AG04449 (cell line): ENCODE measurements around the gene PCBD1.

Source experiments
- CTCF ChIA-PET: fragments of 350-600 bp; formaldehyde crosslinking; extraction: SDS; loops from one replicate; lab custom pipeline; 2021; ENCODE audit warnings: antibody characterized with exemption; lab: Yijun Ruan, JAX
- POLR2A ChIA-PET: fragments of 400-600, 350-600 bp; formaldehyde crosslinking; extraction: SDS; loops from one replicate; lab custom pipeline; 2020; ENCODE audit warnings: antibody characterized with exemption, inconsistent platforms; lab: Yijun Ruan, JAX
- DNase-seq: peaks from one replicate; pipeline ENCODE4 v3.0.0-alpha.2; 2010; ENCODE audit warnings: low read depth, low spot score
- H3K4me3 ChIP-seq: 2 replicates; pipeline ENCODE4 v1.5.1; 2011; ENCODE audit warnings: low read depth, mild to moderate bottlenecking, control low read depth, low read length
- CTCF ChIP-seq: IDR thresholded peaks from one replicate; pipeline ENCODE4 v1.5.1; 2011; ENCODE audit warnings: mild to moderate bottlenecking, moderate library complexity, low read length, control low read depth, inconsistent platforms; ENCODE audit not compliant: insufficient read depth; ENCODE audit errors: missing control alignments

The PCBD1 gene

DNA sequence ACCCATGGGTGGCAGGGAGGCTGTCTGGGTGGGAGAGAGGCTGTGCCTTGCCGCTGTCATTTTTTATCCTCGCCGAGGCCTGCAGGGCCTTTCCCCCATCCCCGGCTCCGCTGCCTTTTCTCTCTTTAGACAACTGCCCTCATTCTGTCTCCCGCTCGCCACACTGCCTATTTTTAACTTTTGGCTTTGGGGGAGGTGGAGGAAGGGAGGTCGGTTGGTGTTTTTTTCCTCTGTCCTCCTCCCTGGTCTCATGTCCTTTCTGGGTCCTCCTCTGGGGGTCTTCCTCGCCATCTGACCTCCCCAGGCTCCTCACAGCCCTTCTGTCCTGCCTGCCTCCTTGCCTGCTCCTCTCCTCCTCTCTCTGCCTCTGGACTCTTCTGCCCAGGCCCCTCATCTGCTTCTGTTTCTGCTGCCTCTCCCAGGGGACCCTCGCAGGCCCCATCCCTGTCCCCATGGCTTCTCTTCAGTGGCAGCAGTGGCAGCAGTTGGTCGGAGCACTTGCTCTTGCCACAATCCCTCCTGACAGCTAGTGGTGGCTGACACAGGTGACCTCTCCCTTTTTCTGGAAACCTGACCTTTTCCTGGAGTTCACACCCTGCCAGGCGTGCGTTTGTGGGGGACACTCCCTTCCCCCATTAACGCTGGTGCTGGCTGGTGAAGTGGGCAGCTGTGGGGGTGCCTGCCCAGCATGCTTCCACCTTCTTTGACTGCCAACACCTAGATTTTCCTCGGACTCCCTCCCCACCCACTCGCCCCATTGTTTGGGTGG lies 19.5 kb upstream of the PCBD1 start:
- no peak for TF ChIP-seq CTCF
- POLR2A ChIA-PET = no interaction called here
- CTCF ChIA-PET = interaction anchor here (1.2 to 1.3 kb wide), 2 partner anchors 18 to 22 kb away, joined by 3 to 5 read pairs; no protein-coding TSS in a partner anchor
- no peak for DNase-seq
- no peak overlapping the region for H3K4me3 ChIP-seq

- H3K4me3 ChIP-seq = no peak overlapping the region
- TF ChIP-seq CTCF = no peak
- POLR2A ChIA-PET = no interaction called here
- no peak for DNase-seq
- CTCF ChIA-PET = interaction anchor here (1.3 kb wide), 1 partner anchor 23 kb away, joined by 3 read pairs; no protein-coding TSS in a partner anchor
These were observed 18.7 kb upstream of the PCBD1 start for GRCh38 chr10:70906953-70907636.

DNA sequence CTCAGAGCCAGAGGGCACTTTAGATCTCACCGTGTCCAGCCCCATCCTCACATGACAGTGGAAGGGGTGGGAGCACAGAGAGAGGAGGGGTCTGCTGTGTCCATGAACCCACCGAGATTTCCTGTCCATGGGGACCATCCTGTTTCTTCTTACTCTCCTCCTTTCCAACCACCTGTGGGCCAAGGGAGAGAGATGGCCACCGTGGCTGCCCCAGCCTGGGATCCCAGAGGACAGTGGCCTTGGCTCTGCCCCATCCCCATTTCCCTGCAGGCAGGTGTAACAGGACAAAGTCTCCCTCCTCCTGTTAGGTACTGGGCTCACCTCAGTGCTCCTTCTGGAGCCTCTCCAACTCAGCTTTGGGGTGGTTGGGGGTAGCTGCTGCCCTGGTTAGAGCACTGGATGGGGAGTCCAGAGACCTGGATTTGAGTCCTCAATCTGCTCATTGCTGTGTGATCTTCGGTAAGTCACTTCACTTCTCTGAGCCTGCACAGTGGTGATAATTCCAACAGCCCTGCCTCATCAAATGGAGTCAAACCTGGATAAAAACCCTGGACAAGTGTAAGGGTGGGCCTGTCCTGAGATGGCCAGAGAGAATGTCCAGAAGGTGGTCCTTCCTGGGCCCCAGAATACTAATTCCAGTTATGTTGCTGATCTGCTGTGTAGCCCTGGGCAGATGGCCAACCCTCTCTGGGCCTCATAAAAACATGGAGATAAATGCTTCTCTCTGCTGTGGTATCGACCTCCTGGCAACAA lies 17.8 kb upstream of the PCBD1 start:
- no peak overlapping the region for H3K4me3 ChIP-seq
- TF ChIP-seq CTCF = no peak
- DNase-seq = no peak
- POLR2A ChIA-PET = no interaction called here
- CTCF ChIA-PET = interaction anchor here (1.3 to 5.3 kb wide), 4 partner anchors 17 to 24 kb away, joined by 3 to 55 read pairs (median 26); partner anchors contain the start of gene PCBD1

DNA sequence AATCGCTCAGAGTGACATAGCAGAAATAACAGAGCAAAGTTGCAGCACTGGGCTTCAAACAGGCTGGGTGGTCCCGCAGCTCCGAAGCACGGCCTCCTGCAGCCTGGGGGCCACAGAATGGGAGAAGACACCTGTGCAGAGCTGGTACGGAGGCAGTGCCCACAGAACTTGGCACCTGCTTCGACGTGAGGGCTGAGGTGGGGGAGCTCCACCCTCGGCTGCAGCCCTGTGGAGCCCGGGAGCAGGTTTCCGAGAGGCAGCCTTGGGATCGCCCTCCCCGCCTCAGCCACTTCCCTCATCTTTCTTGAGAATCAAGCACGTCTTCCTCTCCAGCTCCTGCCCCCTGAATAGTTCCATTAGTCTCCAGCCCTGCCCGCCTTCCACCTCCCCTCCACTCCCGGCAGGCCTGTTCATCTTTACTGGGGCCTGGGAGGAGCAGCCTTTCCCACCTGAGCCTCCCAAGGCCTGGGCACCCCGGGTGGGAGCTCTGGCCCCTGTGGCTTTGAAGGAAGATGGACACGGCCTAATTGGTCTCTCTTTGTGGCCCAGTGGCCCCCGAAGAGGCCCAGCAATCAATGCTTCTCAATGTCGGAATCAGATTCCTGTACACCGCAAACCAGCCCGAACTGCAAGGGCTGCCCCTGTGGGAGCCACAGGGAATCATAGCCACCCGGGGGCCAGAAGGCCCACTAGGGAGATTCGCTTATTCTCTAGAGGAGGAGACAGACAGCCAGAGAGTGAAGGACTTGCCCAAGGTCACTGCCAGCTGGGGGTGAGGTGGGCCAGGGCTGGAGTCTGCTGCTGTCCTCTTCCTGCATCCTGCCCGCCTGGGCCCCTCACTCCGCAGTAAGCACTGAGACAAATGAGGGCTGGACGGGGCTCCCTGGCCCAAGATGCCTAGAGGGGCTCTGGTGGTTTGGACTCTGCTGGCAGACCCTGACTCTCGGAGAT lies 17.0 kb upstream of the PCBD1 start:
- H3K4me3 ChIP-seq = no peak overlapping the region
- TF ChIP-seq CTCF = no peak
- POLR2A ChIA-PET = no interaction called here
- CTCF ChIA-PET = interaction anchor here (0.7 to 5.3 kb wide), 8 partner anchors 8 to 379 kb away, joined by 3 to 55 read pairs (median 16); partner anchors contain the start of gene PCBD1
- no peak for DNase-seq

GRCh38 chr10:70903262-70903921 lies 15.0 kb upstream of the PCBD1 start:
- peak; percentile 87 for TF ChIP-seq CTCF
- CTCF ChIA-PET = interaction anchor here (0.7 to 5.3 kb wide), 41 partner anchors 8 to 442 kb away, joined by 3 to 55 read pairs (median 5); partner anchors contain the start of genes PCBD1 and UNC5B
- POLR2A ChIA-PET = no interaction called here
- DNase-seq = no peak
- H3K4me3 ChIP-seq = no peak overlapping the region
